GM18861 (cell line): ENCODE measurements around the gene PUS3.
"Not testable (repeated sequence)": the region's sequence is repeated elsewhere in the genome, so short reads cannot be mapped to it uniquely, and the experiment has no call there.

Experiments
- ATAC-seq: cut with Tn5 transposase; IDR thresholded peaks from one replicate; pipeline ENCODE4 v1.9.1; 2021; ENCODE audit not compliant: unreplicated experiment

PUS3 gene

DNA sequence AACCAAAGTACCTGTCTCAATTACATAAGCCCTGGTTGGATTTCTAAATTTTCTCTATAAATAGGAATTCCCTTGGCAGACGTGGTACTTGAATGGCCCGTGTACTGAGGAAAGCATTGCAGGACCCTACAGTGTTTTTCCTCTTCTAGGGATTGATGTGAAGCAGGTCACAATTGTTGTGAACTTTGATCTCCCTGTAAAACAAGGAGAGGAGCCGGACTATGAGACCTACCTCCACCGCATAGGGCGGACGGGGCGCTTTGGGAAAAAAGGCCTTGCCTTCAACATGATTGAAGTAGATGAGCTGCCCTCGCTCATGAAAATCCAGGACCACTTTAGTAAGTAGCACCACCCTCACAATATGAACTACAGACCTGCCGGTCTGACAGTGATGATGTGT lies 18.0 kb upstream of the PUS3 start:
- ATAC-seq, result no peak

GRCh38 chr11:125918140-125918840 lies 15.3 kb upstream of the PUS3 start:
- ATAC-seq, result no peak

DNA sequence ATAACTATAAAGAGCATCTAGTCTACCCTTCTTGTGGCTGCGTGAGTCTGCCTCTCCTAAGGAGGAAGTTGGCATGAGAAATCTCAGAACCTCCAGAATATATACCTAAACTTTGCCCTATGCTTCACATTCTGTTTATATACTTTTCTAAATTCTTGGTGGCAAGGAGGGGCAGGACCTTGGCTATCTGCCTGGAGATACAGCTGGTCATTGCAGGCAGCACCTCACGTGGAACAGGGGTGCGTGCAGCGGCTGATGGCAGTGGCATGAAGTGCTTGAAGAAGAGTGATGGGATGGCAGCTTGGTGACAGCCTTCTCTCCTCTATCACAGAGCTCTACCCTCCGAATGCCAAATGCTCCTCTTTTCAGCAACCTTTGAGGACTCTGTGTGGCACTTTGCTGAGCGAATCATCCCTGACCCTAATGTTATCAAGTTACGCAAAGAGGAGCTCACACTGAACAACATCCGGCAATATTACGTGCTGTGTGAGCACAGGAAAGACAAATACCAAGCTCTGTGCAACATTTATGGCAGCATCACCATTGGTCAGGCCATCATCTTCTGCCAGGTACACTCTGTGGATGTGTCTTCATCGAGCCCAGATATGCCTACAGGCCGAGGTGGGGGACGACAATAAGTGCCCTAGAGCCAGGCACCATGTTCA lies 13.8 kb upstream of the PUS3 start:
- no peak for ATAC-seq

GRCh38 chr11:125914601-125915000 lies 11.6 kb upstream of the PUS3 start:
- ATAC-seq, result not testable (repeated sequence)

GRCh38 chr11:125910226-125910849 lies 7.3 kb upstream of the PUS3 start:
- ATAC-seq, result no peak

GRCh38 chr11:125904678-125905077 lies 1.7 kb upstream of the PUS3 start:
- no peak for ATAC-seq

DNA sequence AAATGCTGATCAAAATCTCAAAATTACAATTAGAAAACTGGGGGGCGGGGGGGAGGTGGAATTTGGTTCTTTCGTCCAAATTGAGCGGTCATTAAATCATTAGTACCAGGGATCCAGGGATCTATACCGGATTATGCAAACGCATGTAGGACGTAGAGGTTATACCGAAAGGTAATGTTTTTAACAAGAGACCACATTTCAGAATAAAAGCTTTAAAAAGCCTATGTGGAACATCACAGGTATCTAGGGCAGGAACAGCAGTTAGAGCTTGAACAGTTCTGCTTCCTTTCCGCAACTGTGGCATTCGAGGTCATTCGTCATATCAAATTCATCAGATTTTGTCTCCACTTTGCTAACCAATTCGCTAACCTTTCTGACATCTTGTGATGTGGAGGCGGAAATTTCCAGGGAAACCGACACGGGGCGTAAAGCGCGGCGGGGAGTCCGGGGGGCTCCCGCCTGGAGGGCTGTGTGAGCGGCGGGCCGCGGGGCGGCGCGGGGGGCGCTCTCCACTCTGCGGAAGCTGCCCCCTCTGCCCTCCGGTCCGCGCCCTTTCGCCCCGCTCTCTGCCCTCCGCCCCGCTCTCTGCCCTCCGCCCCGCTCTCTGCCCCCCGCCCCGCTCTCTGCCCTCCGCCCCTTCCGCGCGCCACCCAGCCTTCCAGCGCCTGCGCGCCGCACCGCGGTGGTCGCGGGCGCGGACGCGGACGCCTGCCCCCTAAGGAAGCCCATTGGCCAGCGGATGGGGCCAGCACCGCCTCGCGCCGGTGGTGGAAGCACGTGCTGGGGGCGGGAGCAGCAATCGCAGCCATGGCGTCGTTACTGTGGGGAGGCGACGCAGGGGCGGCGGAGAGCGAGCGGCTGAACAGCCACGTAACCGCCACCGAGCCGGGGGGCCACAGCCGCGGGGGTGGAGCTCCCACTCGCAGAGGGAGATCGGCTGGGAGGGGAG lies 979 bp upstream of the PUS3 start, which contains the start of gene DDX25:
TSS of gene DDX25 (plus strand) at position 798 of the 949 bp plus-strand sequence. CDS start at position 808, 10 bp downstream.
- no peak for ATAC-seq

DNA sequence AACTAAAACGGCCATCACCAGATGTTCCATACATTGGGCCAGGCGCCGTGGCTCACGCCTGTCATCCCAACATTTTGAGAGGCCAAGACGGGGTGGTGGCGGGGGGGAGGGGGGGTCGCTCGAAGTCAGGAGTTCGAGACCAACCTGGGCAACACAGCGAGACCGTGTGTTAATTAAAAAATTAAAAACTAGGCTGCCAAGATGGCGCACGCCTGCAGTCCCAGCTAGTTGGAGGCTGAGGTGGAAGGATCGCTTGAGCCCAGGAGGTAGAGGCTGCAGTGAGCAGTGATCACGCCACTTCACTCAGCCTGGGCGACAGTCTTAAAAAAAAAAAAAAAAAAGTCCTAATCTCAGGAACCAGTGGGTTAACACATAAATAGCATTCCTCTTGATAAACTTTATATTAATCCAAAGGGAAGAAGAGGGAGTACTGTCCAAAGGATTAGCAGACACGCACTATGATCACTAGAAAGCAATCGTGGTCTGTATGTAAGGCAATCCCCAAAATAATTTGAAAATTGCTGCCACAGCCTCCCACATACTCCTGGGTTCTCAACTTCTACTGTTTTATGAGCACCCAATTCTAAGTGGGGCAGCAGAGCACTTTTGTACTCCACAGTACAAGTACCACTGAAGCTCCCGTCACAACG lies 604 bp downstream of the PUS3 start:
- no peak for ATAC-seq

GRCh38 chr11:125901872-125902271 lies 1.1 kb downstream of the PUS3 start:
- ATAC-seq, result no peak

- ATAC-seq, result no peak
Measured at GRCh38 chr11:125892994-125893393, 10.0 kb downstream of the PUS3 start.

- no peak for ATAC-seq
Measured at GRCh38 chr11:125892071-125892470, 10.9 kb downstream of the PUS3 start.

DNA sequence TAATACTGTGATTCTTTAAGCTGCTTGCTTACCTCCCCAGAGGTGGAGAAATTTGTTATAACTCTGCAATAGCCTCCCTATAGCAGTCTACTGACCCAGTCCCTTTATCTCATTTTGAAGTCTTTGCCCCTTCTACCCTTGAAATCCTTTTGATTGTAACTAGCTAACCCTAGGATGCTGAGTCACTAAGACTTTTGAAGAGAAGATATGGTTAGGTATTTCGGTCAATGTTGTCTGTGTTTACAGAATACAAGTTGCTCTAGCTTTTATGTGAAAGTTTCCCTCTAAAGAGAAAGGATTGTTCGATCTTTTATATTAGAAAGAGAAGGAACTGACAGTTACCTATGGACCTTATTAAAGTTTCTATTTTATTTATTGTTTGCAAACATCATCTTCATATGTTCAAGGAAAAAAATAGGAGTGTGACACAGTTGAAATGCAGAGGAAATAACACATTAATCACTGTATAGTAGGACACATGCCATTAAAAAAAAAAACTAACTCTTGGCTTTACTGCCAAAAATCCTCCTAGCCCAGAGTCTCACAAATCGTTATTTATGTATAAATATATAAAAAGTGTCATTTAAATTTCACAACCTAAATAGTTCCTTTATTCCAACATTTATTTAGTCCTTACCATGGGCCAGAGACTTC lies 12.4 kb downstream of the PUS3 start:
- no peak for ATAC-seq

DNA sequence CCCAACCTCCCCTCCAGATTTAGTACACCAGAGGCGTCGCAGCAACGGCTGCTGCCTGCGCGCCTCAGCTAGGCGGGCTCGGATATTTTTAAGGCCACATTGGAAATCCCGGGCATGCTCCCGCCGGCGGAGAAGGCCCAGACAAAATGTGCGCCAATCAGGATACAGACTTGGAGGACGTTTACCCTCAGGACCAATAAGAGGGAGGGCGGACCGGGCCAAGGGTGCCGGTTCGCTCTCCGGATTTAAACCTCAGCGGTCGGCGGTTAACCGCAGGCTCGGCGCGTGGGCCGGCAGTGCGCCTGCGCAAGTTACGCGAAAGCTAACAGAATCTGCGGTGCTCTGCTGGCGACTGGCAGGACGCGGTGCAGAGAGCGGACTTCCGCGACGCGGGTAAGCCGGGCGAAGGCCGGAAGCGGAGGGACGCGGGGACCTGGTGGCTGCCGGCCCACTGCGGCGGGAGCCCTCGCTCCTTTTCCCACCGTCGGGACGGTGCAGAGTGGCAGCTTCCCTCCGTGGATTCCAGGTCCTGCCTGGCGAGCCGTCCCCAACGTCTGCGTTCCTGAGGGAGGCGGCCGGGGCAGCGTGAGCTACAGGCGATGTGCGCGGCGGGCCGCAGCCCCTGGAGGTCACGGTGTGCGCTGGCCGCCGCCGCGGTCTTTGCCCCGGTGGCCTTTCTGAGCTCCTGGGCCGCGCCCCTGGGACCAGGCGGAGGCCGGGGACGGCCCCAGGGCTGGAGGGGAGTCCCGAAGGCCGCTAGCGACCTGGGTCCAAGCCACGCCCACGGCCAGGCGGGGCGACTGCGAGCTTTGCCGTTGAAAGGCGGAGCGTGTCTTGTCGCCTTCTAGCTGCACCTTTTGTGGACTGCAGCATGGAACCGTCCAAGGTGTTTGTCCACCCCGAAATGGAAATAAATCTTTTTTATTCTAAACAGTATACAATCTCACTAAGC lies 15.4 kb downstream of the PUS3 start, which contains the start of gene HYLS1:
TSS of gene HYLS1 (plus strand) at position 296 of the 952 bp plus-strand sequence. CDS start 11,701 bp downstream, outside the sequence.
- peak; percentile 76 for ATAC-seq

DNA sequence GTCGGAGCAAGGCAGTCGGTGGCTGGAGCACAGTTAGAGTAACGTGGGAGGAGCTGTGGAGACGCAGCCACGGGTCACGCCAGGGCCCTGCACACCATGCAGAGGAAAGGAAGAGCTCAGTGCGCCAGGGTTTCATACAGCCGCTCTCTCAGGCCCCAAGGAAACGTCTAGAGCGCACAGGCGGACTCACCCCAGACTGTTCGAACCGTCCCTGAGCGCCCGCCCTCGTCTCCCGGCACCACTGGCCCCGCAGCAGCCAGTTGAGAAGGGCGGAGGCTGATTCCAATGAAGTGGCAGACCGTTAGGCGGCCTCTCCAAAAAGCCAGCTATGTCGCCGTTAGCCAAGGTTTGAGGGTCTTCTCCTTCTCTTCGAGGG lies 16.0 kb downstream of the PUS3 start:
- ATAC-seq, result peak; percentile 6

DNA sequence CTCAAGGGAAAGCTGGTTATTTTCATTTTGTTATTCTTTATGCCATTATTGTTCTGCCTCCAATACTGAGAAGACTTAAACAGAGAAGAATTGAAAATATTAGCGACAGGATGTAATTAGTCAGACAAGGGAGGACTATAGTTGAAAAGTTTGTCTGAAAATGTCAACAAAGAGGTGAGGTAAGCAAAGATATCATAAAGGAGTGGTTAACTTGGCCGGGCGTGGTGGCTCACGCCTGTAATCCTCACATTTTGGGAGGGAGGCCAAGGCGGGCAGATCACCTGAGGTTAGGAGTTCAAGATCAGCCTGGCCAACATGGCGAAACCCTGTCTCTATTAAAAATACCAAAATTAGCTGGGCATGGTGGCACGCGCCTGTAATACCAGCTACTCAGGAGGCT lies 19.6 kb downstream of the PUS3 start:
- ATAC-seq, result no peak

DNA sequence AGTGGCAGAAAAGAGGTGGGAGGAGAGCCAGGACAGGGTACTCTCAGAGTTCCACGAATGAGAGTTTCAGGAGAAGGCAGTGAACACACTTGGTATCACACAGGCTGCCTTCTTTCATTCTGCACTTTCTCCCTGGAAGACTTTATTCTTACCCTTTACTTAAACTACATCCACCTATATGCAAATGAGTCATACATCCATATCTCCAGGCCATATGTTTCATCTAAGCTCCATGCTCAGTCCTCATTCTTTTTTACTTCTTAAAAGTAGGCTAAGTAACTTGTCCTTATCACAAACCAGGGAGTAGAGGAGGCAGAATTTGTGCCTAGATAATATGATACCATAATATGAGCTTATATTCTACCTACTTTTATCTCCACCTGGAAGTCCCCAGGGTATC lies 21.7 kb downstream of the PUS3 start:
- ATAC-seq, result no peak

- ATAC-seq, result peak; percentile 88
Measured at GRCh38 chr11:125874556-125875124, 28.4 kb downstream of the PUS3 start.

DNA sequence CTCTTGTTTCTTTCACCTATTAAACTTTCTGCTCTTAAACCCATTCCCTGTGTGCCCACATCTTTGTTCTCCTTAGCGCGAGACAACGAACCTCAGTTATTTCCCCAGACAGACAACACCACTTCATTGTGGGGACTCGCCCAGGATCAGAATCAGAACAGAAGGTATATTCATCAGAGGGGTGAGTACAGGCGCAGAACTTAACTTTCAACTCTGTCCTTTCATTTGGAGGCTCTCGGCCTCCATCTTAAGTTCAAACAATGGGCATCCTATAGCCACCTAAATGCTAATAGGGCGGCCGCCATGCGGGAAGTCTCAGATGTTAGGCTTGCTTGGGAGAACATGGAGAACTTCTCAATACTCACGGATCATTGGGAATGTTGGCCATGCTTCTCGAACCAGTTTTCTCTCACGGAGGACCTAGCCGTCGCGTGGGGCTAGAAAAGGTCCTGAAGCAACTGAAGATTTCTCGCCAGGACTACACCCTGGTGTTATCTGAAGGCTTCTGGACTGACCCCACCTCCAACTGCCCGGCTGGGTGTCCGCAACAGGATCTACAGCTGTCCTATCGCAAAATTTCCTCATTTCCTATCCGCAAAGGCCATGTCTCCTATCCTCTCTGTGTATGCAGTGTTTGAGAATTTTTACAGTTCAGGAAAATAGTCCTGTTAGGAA lies 29.0 kb downstream of the PUS3 start:
- ATAC-seq, result no peak
